ENCODE data around the gene FARSA.

GRCh38 chr19:12886969-12887747 lies 46.4 kb downstream of the FARSA start, which contains the start of gene KLF1:
- TF ChIP-seq TAF1 (IDR thresholded peaks at IDR 0.05; ENCODE audit: low read depth, low read length) (no peak), POLR2A (IDR thresholded peaks at IDR 0.05; ENCODE audit: low read depth, low read length) (no peak), POLR2AphosphoS5 (IDR thresholded peaks at IDR 0.05; ENCODE audit: low read depth, low read length) (no peak), SPI1 (IDR thresholded peaks at IDR 0.05; ENCODE audit: low read depth, low read length) (no peak)

Measured in GM12891 (cell line).